ENCODE measurements around the gene SLC6A6. TPM values are rescaled to one million over a fixed set of nuclear protein-coding genes. Genes with fewer than 3 reads are reported as not detected.

SLC6A6 gene
- total and polyA plus RNA-seq, 7 donors = 10.3 to 104 (median 36.2) TPM

DNA sequence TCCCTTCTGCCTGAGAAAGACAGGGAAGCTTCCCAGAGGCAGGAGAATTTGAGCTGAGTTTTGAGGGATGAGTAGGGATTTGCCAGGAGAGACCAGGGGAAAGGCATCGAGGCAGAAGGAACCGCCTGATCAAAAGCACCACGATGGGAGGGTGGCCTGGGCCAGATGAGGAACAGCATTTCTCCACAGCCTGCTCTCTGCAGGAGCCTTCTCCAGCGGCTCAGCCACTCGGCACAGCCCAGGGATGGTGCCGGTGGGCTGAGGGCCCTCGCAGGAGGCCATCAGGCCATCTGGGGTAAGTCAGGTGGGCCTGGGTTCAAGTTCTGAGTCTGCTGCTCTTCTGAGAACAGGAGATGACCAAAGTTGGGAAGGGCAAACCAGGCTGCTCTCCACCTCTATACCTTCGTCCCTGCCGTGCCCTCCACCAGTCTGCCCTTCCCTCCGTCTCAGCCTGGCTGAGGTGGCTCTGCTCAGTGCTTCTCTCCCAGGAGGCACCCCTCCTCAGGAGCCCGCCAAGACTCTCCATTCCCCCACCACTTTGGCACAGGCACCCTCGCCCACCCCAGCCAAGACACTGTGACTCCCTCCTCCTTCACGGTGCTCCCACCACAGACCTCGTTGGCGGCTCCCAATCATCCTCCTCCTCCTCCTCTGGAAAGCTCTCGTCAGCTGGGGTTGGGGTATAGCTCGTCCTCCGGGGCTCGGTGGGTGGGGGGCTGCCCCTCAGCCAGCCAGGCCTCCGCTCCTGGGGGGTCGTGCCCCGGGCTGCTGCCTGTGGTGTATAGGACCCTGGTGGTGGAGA, 102.8 kb downstream of the SLC6A6 start:
- intact Hi-C loops (cut with DNase I) = loop anchor here in 1 of 2 donors (5.0 kb wide), 2 partner anchors 102 to 412 kb away; no protein-coding TSS in a partner anchor
- no peak overlapping the region for H3K27ac ChIP-seq
- H3K4me1 ChIP-seq = peaks cover 4% of the 10 kb centered on the region
- peaks cover 15% of the 10 kb centered on the region for H3K9me3 ChIP-seq
- ATAC-seq (no peak), DNase-seq (peak in 1 of 2 donors; percentile 39)
- WGBS, 3 donors = 77 to 87% (median 84%) methylated on average over 22 of the region's 22 CpGs
- H3K4me3 ChIP-seq = no peak overlapping the region
- peaks cover 0 to 75% of the 10 kb centered on the region in 2 donors for H3K36me3 ChIP-seq (ENCODE audit: insufficient read depth in 1 of 2, low read depth in 1 of 2)
- TF ChIP-seq CTCF (IDR thresholded peaks at IDR 0.05) = no peak
- no peaks in the 10 kb centered on the region for H3K27me3 ChIP-seq (ENCODE audit: insufficient read depth in 3 of 3, low read length in 2 of 3)

- WGBS, 3 donors = 70 to 77% (median 74%) methylated on average over 16 of the region's 16 CpGs
- no peak for TF ChIP-seq CTCF (IDR thresholded peaks at IDR 0.05)
- Histone ChIP-seq H3K4me1 (peaks cover 4% of the 10 kb centered on the region), H3K27ac (no peak overlapping the region), H3K9me3 (peaks cover 15% of the 10 kb centered on the region), H3K4me3 (no peak overlapping the region), H3K27me3 (ENCODE audit: insufficient read depth in 3 of 3, low read length in 2 of 3) (no peaks in the 10 kb centered on the region), H3K36me3 (ENCODE audit: insufficient read depth in 1 of 2, low read depth in 1 of 2) (peaks cover 0 to 69% of the 10 kb centered on the region in 2 donors)
- DNase-seq (peak in 1 of 2 donors; percentile 17), ATAC-seq (no peak)
- intact Hi-C loops (cut with DNase I) = loop anchor here in 1 of 2 donors (5.0 kb wide), 2 partner anchors 101 to 411 kb away; no protein-coding TSS in a partner anchor
Measured at GRCh38 chr3:14505803-14506500, 103.5 kb downstream of the SLC6A6 start.

DNA sequence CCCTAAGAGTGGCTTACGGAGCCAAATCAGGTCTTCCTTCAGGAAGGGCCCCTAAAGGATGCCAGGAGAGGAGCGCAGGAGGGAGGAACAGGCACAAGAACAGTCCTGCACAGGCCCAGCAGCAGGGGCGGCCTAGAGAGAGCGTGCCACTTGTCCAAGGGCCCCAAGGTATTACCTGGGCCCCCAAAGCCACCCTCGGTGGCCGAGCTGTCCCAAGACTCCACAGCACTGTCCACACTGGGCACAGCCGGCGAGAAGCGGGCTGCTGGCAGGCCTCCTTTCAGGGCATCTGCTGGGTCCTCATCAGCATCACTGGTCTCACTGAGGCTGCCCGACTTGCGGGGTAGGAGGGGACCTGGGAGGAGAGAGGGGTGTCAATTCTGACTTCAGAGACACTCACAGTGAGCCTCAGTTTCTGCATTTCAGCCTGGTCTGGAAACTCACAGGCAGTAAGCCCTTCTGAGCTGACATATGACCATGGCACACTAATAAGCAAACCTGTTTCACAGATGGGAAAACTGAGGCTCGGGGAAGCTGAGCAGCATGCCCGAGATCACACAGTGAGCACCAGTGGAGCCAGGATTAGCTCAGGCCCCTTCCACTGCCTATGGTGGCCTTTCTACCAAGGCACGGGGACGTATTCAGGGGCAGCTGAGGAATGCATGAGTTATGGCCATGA, 104.4 kb downstream of the SLC6A6 start:
- H3K27ac ChIP-seq = no peak overlapping the region
- H3K9me3 ChIP-seq = peaks cover 15% of the 10 kb centered on the region
- peak in 1 of 2 donors; percentile 23 for DNase-seq
- peaks cover 0 to 67% of the 10 kb centered on the region in 2 donors for H3K36me3 ChIP-seq (ENCODE audit: insufficient read depth in 1 of 2, low read depth in 1 of 2)
- peaks cover 4% of the 10 kb centered on the region for H3K4me1 ChIP-seq
- no peak for TF ChIP-seq CTCF (IDR thresholded peaks at IDR 0.05)
- ATAC-seq = no peak
- H3K27me3 ChIP-seq (ENCODE audit: insufficient read depth in 3 of 3, low read length in 2 of 3) = no peaks in the 10 kb centered on the region
- intact Hi-C loops (cut with DNase I) = loop anchor here in 1 of 2 donors (5.0 kb wide), 2 partner anchors 101 to 411 kb away; no protein-coding TSS in a partner anchor
- no peak overlapping the region for H3K4me3 ChIP-seq
- WGBS, 3 donors = 84 to 86% (median 86%) methylated on average over 15 of the region's 15 CpGs

DNA sequence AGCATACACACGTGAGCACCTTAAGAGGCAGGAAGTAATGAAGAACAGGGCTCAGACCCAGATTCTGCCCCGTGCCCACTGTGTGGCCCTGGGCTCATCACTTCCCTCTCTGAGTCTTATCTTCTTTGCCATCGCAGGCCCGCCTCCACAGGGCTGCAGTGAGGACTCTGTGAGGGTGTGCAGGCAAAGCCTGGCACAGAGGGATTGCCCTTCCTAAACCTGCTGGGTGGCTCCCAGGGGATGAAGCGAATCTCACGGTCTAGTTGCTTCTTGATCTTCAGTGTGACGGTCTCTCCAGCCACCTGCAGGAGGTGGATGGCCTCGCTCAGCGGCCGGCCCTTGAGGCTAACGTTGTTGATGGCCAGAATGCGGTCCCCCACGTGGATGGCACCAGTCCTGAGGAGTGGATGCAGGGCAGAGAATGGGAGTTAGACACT, 104.9 kb downstream of the SLC6A6 start:
- H3K36me3 ChIP-seq (ENCODE audit: insufficient read depth in 1 of 2, low read depth in 1 of 2) = peaks cover 0 to 63% of the 10 kb centered on the region in 2 donors
- H3K27ac ChIP-seq = no peak overlapping the region
- DNase-seq = peak in 1 of 2 donors; percentile 39
- no peak for TF ChIP-seq CTCF (IDR thresholded peaks at IDR 0.05)
- intact Hi-C loops (cut with DNase I) = loop anchor here in 1 of 2 donors (5.0 kb wide), 2 partner anchors 100 to 410 kb away; no protein-coding TSS in a partner anchor
- no peak for ATAC-seq
- H3K27me3 ChIP-seq (ENCODE audit: insufficient read depth in 3 of 3, low read length in 2 of 3) = no peaks in the 10 kb centered on the region
- peaks cover 10% of the 10 kb centered on the region for H3K9me3 ChIP-seq
- WGBS, 3 donors = 70 to 77% (median 73%) methylated on average over 13 of the region's 13 CpGs
- H3K4me1 ChIP-seq = peaks cover 4% of the 10 kb centered on the region
- no peak overlapping the region for H3K4me3 ChIP-seq
